ENCODE results near the gene PASK.

The PASK gene

DNA sequence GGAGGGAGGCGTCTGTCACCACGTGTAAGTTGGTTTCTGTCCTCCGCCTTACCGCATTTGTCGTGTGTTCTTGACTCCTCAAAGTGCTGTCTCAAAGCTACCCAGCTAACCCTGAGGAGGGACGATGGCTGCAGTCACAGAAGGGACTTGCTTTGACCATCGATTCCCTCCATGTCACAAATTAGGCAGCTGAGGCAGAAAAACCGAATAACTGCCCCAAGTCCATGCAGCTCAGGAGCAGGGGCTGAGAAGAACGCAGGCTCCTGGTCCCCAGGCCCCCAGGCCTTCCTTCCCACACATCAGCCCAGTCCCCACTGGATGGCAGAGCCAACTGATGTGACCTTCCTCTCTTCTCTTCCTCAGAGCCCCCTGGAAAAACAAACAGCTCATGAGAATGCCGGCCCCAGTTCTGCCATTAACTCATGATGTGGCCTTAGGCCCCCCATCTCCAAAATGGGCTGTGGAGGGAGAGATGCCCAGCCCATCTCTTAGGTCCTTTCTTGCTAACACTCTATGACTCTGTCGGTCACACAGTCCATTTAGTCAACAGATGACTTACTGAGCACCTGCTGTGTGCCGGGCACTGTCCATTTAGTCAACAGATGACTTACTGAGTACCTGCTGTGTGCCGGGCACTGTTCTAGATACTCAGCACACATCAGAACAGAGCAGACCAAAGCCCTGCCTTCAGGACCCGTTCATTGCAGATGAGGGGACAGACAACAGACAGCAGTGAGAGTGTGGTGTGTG, 66.8 kb downstream of the PASK start:
- DNase-seq = no peak

DNA sequence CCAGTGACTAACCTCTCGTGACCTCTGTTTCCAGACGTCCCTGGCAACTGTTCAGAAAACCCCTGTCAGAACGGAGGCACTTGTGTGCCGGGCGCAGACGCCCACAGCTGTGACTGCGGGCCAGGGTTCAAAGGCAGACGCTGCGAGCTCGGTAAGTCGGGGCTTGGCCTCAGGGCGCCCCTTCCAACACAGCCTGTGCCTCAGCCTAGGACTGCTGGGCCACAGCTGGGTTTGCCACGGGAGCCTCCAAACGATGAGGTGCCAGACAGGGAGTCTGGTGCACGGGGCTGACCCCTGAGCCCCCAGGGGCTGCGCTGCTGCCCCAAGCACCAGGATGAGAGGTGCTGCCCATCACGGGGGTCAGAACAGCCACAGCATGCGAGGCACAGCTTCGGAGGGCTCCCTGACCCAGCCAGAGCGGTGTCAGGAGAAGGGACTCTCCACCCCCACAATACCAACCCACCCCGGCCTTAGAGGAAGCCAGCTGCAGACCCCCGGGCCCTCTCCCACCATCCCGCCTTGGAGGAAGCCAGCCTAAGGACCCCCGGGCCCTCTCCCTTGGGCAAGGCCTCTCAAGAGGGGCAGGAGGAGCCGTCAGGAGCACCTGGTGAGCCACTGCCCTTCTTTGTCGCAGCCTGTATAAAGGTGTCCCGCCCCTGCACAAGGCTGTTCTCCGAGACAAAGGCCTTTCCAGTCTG, 67.5 kb downstream of the PASK start:
- DNase-seq = no peak

DNA sequence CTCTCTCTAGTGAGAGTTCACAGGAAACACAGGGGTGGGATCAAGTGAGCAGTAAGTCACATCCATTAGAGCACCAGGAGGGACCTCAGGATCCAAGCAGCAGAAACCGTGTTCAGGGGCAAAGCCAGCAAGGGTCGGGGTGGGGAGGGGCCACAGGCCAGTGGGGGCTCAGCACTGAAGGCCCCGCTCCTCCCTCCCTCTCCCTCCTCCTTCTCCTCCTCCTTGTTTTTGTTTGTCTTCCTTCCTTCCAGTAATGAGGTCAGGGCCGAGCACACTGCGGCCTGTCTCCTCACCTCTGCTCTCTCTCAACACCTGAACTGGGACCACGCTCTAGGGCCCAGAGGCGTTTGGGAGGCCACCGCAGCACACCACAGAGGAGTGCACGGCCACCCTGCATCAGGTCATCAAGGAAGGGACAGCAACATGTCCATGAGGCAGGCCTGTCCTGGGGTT, 68.1 kb downstream of the PASK start:
- no peak for DNase-seq

DNA sequence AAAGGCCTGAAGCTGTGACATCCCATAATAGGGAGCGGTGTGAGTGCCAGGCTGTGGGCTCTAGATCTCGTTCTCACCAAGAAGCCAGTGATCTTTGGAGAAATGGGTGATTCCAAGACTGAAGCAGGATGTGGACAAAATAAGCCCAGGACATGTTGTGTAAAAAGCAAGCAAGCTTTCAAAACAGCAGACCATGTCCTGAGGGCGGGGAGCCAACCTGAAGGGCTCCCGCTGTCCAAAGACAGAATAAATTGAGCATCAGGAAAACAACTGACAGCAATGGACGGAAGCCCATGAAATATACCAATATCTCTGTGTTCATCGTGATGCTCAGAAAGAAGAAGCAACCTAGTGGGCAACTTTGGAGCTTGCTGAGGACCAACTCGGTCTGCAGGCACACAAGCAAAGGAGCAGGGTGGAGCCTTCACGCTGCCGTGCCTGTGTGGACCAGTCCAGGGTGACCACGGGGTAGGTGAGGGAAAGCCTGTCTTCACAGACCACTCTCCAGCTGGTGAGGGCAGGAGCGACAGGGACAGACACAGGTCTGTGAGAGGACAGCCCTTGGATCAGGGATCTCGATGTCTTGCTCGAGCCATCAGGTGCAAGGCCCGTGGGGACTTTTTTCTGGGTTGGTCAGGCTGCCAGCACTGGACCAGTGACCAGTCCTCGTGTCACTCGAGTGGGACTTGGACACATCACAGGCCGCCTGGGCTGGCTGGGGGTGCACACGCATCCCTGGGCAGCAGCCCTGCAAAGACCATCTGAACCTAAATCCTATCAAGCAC, 68.7 kb downstream of the PASK start:
- no peak for DNase-seq

DNA sequence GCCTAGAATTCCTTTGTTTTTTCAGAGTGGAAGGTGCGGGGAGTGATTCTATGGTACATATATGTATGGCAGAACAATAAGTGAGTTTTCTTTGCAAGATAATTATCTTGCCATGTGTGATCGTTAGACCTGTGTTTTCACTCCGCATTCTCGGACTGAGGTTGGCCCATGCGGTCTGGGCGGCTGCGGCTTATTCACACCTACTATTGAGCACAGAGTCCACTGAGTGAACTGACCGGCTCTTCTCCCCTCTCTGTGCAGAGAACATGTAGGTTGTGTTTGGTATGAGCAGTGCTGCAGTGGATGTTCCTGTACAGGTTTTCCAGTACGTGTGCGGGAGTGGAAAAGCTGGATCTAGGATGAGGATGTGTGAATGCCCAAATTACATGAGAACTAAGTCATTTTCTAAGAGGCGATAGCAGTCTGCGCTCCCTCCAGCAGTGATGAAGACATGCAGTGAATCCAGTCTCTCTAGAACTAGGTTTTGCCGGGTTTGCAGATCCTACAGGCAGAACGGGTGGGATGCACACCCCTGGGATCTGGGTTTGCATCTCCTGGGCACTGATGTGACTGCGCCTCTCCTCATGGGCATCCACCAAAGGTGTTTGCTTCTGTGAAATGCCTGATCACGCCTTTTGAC, 74.3 kb downstream of the PASK start:
- no peak for DNase-seq

DNA sequence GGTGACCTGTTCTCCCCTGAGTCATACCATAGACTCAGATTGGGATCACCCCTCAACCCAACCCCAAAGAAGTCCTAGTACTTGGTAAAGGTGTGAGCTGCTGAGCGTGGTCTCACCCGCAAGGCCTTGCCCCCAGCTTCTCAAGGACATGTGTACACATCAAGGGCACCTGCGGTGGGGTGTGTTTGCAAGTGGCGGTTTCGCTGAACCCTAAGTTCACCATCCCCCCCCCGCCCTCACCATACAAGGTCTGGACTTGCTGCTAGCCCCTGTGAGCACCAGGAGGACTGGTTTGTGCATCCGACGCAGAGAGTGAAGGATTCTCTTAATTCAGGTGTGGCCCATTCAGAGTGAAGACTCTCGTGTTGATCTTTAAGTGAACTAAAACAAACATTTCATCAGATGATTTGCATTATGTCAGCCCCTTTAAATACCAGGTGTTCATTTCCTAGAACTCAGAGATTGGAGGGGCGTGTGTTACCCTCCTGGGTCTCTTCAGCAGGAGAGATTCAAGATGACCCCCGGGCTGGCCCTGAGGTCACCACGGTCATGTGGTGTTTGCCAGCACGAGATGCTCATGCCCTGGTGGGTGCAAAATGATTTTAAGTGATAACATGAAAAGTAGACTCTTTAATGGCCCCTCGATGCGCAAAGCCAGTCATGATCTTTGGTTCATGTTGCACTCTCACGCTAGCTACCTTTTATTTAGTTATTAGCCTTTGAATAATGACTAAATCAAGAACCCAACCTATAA, 75.0 kb downstream of the PASK start:
- DNase-seq = no peak

DNA sequence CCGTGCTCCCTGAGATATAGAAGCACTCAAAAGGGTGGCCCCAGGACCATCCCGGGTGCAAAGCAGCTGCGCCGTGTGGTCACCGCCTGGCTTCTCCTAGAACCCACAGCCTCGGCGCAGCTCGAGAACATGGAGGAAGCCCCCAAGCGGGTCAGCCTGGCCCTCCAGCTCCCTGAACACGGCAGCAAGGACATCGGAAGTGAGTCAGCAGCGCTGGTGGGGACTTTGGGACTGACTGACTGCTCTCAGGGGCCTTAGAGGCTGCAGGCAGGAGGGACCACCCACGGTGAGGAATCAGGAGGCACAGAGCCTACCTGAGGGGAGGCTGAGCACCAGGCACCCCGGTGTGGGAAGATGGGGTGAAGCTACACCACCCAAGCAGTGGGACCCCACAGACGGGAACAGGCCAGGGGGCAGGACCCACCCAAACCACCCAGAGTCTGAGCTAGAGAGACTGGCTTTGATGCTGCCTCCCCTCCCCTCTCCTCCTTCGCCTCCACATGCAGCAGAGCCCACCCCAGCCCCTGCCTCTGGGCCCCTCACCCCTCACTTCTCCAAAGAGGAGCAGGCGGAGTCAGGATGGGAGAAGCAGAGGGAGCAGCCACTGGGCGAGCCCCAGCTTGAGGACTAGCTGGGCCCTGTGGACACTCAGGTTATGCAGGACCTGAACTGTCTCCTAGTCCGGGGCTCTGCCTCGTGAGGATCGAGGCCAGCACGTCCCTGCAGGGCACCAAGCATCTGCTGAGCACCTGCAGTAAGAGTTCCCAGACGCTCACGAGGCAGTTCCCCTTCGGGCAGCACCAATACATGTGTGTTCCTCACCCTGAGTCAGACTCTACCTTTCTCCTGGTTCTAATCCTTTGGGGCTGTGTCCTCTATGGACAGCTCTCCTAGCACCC, 75.9 kb downstream of the PASK start:
- no peak for DNase-seq

DNA sequence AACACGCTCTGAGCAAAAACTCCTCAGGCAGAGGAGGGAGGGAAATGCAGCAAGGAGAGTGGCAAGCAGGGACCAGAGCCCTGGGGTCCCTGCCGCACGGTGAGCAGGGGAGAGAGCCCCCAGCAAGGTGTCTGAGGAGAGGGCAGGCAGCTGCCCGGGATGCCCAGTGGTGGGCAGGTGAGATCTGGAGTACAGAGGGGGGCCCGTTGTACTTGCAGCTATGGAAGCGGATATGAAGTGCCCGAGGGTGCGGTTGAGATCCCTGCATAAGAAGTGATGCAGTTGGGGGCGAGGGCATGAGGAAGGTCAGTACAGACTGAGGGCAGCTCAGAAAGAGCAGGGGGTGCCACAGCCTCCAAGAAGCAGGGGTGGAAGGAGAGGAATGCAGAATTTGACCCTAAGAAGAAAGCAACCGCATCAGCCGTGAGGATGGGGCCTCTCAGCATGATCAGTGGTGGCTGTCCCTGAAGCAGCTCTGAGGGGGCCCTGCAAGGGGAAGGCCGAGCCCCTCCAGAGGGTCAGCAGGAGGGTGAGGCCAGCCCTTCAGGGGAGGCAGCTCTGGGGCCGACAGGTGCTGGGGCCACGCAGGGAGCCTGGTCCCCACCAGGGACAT, 76.6 kb downstream of the PASK start:
- no peak for DNase-seq

DNA sequence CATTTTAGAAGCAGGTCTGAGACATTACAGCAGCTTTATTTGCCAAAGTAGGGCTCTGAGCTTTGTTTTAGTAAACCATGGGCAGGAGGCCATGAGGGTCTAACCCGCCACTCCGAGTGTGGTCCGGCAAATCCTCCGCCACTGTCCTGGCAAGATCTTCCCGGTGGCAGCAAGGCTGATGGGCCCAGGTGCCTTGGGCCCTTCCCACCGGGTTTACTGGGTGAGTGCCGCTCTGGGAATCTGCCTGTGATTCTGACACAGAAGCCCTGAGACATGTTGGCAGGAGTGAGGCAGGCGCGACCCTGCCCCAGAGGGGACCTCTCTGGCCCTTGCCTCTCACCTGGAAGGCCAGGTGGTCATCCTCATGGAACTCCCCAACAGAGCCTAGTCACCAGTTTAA, 77.1 kb downstream of the PASK start:
- no peak for DNase-seq

DNA sequence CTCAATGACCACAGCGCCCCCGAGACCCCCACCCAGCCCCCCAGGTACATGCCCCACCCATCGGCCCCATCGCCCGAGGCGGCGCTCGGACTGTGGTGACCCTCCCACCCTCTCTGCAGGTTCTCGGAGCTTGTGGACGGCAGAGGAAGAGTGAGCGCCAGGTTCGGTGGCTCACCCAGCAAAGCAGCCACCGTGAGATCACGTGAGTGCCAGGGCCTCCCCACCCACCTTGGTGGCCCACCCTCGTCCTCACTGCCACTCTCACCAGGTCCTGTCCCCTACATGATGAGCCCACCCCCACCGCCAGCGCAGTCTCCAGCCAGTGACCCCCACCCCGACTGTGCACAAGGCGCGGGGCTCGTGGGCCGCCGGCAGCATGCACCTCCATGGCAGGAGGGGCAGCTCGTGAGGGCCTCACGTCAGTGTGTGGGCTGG, 77.6 kb downstream of the PASK start:
- no peak for DNase-seq

DNA sequence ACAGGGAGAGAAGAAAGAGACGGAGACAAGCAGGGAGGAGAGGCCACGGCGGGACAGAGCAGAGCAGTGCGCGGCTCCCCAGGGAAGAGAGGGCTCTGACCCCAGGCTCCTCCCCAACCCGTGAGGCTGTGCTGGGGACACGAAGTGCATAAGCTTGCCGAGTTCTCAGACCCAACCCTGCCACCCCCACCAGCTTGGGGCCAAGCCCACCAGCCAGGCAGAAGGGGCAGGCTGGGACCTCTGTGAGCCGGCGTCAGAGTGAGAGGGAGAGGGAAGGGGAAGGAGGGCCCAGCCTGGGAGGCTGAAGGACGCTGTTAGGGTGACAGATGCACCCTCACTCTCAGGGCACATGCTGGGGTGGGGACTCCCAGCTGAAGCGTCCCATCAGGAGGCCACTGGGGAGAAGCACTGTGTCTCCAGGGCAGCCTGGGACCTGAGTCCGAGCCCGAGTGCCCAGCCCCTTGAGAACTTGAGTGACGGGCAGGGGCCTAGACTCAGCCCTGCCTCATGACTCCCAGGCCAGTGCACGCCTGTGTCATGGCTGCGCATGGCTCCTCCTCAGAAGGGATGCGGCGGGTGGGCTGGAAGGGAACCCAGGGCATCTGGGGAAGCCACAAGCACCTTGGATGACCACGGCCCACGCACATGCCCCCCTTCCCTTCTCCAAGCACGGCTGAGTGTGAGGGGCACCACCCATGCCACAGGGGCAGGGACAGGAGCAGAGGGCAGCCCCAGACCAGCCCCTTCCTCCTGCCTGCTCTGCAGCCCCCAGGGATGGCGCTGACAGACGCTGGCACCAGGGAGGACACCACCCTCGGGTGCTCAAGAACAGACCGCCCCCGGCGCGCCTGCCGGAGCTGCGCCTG, 78.2 kb downstream of the PASK start:
- no peak for DNase-seq

DNA sequence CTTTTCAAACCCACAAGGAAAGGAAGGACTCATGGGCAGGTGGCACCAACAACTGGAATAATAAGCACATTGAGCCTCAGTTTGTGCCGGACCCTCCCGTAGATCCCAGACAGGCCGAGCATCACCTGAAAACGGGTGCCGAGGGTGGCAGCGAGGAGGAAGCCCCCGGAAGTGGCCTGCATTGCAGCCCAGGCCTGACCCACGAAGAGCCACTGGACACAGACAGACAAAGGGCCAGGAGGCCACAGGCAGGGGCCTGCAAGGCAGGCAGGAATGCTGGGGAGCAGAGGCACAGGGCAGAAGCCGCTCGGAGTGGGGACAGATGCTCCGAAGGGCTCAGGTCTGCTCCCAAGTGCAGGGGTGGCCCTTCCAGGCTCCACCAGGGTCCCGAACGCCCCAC, 78.9 kb downstream of the PASK start:
- DNase-seq = no peak

DNA sequence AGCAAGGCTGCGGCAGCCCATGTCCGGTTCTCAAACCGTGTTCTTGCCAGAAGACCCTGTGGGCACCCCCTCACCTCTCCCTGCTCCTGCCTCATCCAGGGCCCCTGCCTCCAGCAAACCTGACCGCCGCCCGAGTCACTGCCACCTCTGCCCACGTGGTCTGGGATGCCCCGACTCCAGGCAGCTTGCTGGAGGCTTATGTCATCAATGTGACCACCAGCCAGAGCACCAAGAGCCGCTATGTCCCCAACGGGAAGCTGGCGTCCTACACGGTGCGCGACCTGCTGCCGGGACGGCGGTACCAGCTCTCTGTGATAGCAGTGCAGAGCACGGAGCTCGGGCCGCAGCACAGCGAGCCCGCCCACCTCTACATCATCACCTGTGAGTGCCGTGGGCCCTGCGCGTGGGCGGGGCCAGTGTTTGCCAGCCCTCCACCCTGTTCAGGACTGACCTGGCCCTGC, 79.4 kb downstream of the PASK start:
- DNase-seq = no peak

DNA sequence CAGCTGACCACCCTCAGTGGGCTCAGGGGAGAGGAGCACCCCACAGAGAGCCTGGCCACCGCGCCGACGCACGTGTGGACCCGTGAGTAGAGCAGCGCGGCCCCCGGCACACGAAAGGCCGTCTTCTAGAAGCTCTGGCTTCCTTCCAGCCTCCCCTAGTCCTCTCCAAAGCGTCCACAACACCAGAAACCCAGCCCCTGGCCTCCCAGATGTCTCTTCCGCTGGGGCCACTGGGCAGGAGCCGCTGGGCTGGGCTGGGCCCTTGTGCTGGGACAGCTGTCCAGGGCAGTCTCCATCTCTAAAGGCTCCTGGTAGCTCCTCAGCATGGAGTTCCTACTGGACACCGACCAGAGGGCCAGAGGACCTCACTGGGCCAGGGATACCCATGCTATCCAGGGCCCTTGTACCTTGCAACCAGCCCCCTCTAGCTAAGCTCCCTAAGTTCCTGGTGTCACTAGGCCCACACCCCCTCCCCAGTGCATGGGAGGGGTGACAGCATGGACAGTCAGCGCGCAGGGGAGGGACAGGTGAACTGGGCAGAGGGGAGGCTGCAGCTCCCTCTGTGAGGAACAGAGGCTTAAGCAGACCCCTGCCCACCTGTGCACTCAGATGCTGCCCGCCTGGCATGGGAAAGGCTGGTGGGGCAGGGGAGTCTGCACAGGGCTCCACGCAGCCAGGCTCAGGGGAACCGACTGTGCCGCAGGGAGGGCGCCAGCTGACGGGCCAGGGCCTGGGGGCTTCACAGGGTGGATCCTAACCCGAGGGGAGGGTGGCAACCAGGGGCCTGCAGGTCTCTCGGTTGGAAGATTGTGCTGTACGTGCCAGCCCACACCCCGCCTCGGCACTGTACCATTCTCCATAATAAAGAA, 80.1 kb downstream of the PASK start:
- no peak for DNase-seq

DNA sequence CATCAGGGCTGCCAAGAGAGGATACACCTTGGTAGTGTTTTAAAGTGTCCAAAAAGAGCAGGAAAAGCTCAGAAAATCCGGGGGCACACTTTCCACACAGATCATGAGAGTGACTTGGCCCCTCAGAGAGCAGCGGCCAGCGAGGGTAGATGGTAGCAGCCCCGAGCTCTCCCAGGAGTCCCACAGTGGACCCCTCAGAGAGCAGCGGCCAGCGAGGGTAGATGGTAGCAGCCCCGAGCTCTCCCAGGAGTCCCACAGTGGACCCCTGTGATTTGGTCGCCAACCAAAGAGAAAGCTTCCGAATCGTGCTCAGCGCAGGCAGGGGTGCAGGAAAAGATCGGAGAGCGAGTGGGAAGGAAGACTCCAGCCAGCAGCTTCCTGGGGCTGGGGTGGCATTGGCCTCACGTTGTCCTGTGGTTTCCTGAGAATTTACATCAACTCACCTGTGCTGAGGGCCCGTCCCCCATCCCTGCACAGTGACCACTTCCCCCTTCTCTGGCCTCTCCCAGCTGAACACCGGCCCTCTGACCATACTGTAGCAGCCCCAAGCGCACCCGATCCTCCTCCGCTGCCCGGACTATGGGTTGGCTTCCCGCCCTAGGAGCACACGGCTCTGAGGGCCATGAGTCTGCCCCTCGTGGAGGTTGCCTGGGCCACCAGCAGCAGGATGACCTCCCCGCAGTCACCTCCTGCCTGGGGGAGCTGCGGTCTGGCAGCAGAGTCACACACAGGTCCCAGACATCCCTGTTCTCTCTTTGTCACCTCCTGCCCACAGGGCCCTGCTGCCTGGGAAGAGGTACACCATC, 80.9 kb downstream of the PASK start:
- DNase-seq = no peak

DNA sequence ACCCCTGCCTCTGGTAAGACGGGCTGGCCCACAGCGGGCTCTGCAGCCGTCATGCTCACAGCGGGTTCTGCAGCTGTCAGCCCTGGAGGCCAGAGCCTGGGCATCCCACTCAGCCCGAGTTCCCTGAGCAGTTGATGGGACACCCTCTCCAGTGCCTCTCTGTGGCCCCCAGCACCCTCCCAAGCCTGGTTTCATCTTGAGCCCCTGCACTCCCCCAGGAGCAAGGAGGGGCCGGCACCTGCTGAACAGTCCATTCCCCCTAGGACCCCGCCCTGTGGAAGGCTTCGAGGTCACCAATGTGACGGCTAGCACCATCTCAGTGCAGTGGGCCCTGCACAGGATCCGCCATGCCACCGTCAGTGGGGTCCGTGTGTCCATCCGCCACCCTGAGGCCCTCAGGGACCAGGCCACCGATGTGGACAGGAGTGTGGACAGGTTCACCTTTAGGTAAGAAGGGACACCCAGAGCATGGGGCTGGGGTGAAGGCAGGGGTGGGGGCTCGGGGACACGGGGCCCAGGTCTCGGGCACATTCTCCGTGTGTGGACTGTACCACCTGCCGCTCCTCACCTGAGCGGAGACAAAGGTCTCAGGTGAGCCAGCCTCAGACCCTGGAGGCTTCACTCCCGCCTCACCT, 81.7 kb downstream of the PASK start:
- DNase-seq = no peak

Measured in hypothalamus (tissue), 51 donors.